NCI-H146 treated with DMSO at 0.1 percent for 48 hours (cell line): ENCODE results near the gene CNIH2.
A peak's percentile ranks its signal among the peaks of the same experiment; 100 is the strongest.
"Not testable (repeated sequence)": the region's sequence is repeated elsewhere in the genome, so short reads cannot be mapped to it uniquely, and the experiment has no call there.

ENCODE experiments used
- DNase-seq: peaks from one replicate; lab custom pipeline; 2025; ENCODE audit not compliant: unreplicated experiment; lab: John Stamatoyannopoulos, UW

CNIH2 gene

GRCh38 chr11:66277471-66278362 lies at the start of gene CNIH2:
Gene CNIH2 (plus strand): TSS chr11:66278175. CDS start chr11:66278457, 282 bp downstream.
- no peak for DNase-seq

- DNase-seq = no peak
These were observed 49.5 kb upstream of the CNIH2 start for GRCh38 chr11:66228521-66228920.

- no peak for DNase-seq
These were observed 47.8 kb upstream of the CNIH2 start for GRCh38 chr11:66230156-66230555.

GRCh38 chr11:66230978-66231377 lies 47.0 kb upstream of the CNIH2 start:
- DNase-seq = no peak

GRCh38 chr11:66231561-66231960 lies 46.4 kb upstream of the CNIH2 start:
- peak; percentile 96 for DNase-seq

- DNase-seq = no peak
These were observed 45.2 kb upstream of the CNIH2 start for GRCh38 chr11:66232769-66233168.

- no peak for DNase-seq
These were observed 44.7 kb upstream of the CNIH2 start for GRCh38 chr11:66233301-66233700.

GRCh38 chr11:66235141-66235540 lies 42.8 kb upstream of the CNIH2 start:
- no peak for DNase-seq

GRCh38 chr11:66237867-66238266 lies 40.1 kb upstream of the CNIH2 start:
- no peak for DNase-seq

- no peak for DNase-seq
These were observed 39.1 kb upstream of the CNIH2 start for GRCh38 chr11:66238786-66239413.

- no peak for DNase-seq
These were observed 38.5 kb upstream of the CNIH2 start for GRCh38 chr11:66239511-66239910.

GRCh38 chr11:66239998-66240780 lies 37.8 kb upstream of the CNIH2 start:
- no peak for DNase-seq

GRCh38 chr11:66240781-66241136 lies 37.2 kb upstream of the CNIH2 start:
- no peak for DNase-seq

GRCh38 chr11:66242095-66242765 lies 35.7 kb upstream of the CNIH2 start:
- no peak for DNase-seq

- no peak for DNase-seq
These were observed 34.0 kb upstream of the CNIH2 start for GRCh38 chr11:66243782-66244535.

- DNase-seq = no peak
These were observed 30.7 kb upstream of the CNIH2 start for GRCh38 chr11:66247295-66247694.

GRCh38 chr11:66247801-66248200 lies 30.2 kb upstream of the CNIH2 start:
- no peak for DNase-seq

- DNase-seq = no peak
These were observed 29.1 kb upstream of the CNIH2 start for GRCh38 chr11:66248903-66249302.

- no peak for DNase-seq
These were observed 26.2 kb upstream of the CNIH2 start for GRCh38 chr11:66251809-66252208.

GRCh38 chr11:66253081-66253480 lies 24.9 kb upstream of the CNIH2 start:
- DNase-seq = not testable (repeated sequence)
